ENCODE measurements around the gene ARL6. TPM values are rescaled to one million over a fixed set of nuclear protein-coding genes. Genes with fewer than 3 reads are reported as not detected.

The ARL6 gene
- polyA plus RNA-seq, 1 donor from 2014 or later, result 18.2 TPM

GRCh38 chr3:97825101-97825500 lies 60.5 kb downstream of the ARL6 start:
- Histone ChIP-seq H3F3A (ENCODE audit: insufficient read depth, low read length, poor library complexity, severe bottlenecking) (no peaks in the 10 kb centered on the region), H3K4me3 (ENCODE audit: low read length) (no peak overlapping the region), H3K4me2 (ENCODE audit: low read length) (no peak overlapping the region), H2AFZ (ENCODE audit: low read depth, low read length) (no peak overlapping the region), H3K9me2 (ENCODE audit: insufficient read depth, low read length) (no peaks in the 10 kb centered on the region), H3K9me3 (ENCODE audit: low read length) (no peaks in the 10 kb centered on the region), H3K27me3 (ENCODE audit: insufficient read depth, low read depth, low read length) (peaks cover 40% of the 10 kb centered on the region), H3K27ac (ENCODE audit: low read length) (no peak overlapping the region), H4K20me1 (ENCODE audit: insufficient read depth) (no peaks in the 10 kb centered on the region), H3K36me3 (ENCODE audit: insufficient read depth, low read length) (no peaks in the 10 kb centered on the region), H3K9ac (ENCODE audit: low read length) (no peak overlapping the region), H3K79me2 (replicated peaks; ENCODE audit: insufficient read depth, low read length) (no peaks in the 10 kb centered on the region)
- TF ChIP-seq REST (IDR thresholded peaks at IDR 0.05; ENCODE audit: borderline replicate concordance) (no peak), EP300 (conservative IDR thresholded peaks at IDR 0.05; ENCODE audit: poor library complexity, severe bottlenecking) (no peak), POLR2AphosphoS5 (IDR thresholded peaks at IDR 0.05) (no peak), RAD21 (conservative IDR thresholded peaks at IDR 0.05) (no peak), SMC3 (conservative IDR thresholded peaks at IDR 0.05; ENCODE audit: poor library complexity) (no peak), TAF1 (IDR thresholded peaks at IDR 0.05; ENCODE audit: low read depth) (no peak), EZH2 (IDR thresholded peaks at IDR 0.05; ENCODE audit: borderline replicate concordance, insufficient read depth, low read length, poor library complexity, severe bottlenecking) (no peak), MXI1 (conservative IDR thresholded peaks at IDR 0.05; ENCODE audit: poor library complexity, severe bottlenecking) (no peak)
- TF ChIP-seq, protein P1, sequence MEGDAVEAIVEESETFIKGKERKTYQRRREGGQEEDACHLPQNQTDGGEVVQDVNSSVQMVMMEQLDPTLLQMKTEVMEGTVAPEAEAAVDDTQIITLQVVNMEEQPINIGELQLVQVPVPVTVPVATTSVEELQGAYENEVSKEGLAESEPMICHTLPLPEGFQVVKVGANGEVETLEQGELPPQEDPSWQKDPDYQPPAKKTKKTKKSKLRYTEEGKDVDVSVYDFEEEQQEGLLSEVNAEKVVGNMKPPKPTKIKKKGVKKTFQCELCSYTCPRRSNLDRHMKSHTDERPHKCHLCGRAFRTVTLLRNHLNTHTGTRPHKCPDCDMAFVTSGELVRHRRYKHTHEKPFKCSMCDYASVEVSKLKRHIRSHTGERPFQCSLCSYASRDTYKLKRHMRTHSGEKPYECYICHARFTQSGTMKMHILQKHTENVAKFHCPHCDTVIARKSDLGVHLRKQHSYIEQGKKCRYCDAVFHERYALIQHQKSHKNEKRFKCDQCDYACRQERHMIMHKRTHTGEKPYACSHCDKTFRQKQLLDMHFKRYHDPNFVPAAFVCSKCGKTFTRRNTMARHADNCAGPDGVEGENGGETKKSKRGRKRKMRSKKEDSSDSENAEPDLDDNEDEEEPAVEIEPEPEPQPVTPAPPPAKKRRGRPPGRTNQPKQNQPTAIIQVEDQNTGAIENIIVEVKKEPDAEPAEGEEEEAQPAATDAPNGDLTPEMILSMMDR (IDR thresholded peaks at IDR 0.05; ENCODE audit: poor library complexity, severe bottlenecking), result no peak

DNA sequence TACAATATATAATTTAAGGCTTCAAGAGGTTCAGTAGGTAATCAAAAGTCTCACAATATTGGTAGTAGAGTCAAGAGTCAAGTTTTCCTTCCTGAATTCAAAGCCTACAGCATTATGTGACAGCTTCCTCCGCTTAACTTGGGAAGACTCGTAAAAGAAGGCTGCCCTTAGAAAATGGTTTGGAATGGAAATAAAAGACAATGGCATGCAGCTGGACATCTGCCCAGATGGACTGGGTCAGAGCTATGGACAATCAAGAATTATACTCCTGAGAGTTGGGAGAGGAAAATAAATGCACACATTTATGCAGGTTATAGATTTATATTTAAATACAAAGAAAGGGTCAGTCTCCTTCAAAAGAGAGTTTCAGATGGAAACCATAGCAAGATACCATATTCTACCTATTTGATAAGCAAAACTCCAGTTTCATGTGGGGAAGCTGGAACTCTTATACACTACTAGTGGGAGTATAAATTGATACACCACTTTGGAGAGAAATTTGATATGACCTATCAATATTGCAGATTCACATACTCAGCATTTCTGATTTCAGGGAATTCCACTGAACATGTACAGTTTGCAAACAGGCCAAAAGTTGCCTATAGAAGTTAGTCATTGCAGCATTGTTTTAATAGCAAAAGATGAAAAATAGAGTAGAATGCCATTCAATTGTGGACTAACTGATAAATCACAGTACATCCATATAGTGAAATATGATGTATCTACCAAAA lies 63.3 kb downstream of the ARL6 start:
- Histone ChIP-seq H3K79me2 (replicated peaks; ENCODE audit: insufficient read depth, low read length) (no peaks in the 10 kb centered on the region), H3K27me3 (ENCODE audit: insufficient read depth, low read depth, low read length) (peaks cover 13% of the 10 kb centered on the region), H3F3A (ENCODE audit: insufficient read depth, low read length, poor library complexity, severe bottlenecking) (no peaks in the 10 kb centered on the region), H3K9me3 (ENCODE audit: low read length) (no peaks in the 10 kb centered on the region), H3K4me3 (ENCODE audit: low read length) (no peak overlapping the region), H3K36me3 (ENCODE audit: insufficient read depth, low read length) (no peaks in the 10 kb centered on the region), H3K9ac (ENCODE audit: low read length) (no peak overlapping the region), H2AFZ (ENCODE audit: low read depth, low read length) (no peak overlapping the region), H3K27ac (ENCODE audit: low read length) (no peak overlapping the region), H4K20me1 (ENCODE audit: insufficient read depth) (no peaks in the 10 kb centered on the region), H3K4me2 (ENCODE audit: low read length) (no peak overlapping the region), H3K9me2 (ENCODE audit: insufficient read depth, low read length) (no peaks in the 10 kb centered on the region)
- TF ChIP-seq POLR2AphosphoS5 (IDR thresholded peaks at IDR 0.05), result no peak
- TF ChIP-seq EP300 (conservative IDR thresholded peaks at IDR 0.05; ENCODE audit: poor library complexity, severe bottlenecking), result no peak
- no peak for TF ChIP-seq SMC3 (conservative IDR thresholded peaks at IDR 0.05; ENCODE audit: poor library complexity)
- TF ChIP-seq, protein P1 (IDR thresholded peaks at IDR 0.05; ENCODE audit: poor library complexity, severe bottlenecking), result no peak
- TF ChIP-seq MXI1 (conservative IDR thresholded peaks at IDR 0.05; ENCODE audit: poor library complexity, severe bottlenecking), result no peak
- no peak for TF ChIP-seq TAF1 (IDR thresholded peaks at IDR 0.05; ENCODE audit: low read depth)
- TF ChIP-seq REST (IDR thresholded peaks at IDR 0.05; ENCODE audit: borderline replicate concordance), result no peak
- TF ChIP-seq RAD21 (conservative IDR thresholded peaks at IDR 0.05), result no peak
- TF ChIP-seq EZH2 (IDR thresholded peaks at IDR 0.05; ENCODE audit: borderline replicate concordance, insufficient read depth, low read length, poor library complexity, severe bottlenecking), result no peak

All from neural cell (in vitro differentiated cells).